ENCODE results near the gene R3HDM4. TPM values are rescaled to one million over a fixed set of nuclear protein-coding genes. Genes with fewer than 3 reads are reported as not detected.

Gene R3HDM4
- total and polyA plus RNA-seq, 2 donors (not counting 3 experiments of a cell fraction or from before 2014, with no cell fraction given) = 51.8 to 53.9 TPM

DNA sequence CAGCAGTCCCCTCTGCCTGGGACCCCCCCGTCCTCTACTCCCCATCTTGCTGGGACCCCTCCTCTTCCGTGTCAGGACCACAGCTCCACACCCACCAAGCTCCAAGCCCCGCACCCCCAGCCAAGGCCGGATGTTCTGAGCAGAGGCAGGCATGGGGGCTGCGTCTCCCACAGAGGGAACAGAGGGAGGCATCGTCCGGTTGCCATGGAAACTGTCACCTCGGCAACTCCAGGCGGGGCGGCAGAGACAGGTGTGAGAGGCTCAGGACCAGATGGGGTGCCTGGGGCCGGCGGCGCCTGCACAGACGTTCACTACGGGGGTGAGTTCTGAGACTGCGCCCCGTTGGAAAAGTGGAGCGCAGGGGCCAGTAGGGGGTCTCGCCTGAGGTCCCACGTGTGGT, 14.4 kb downstream of the R3HDM4 start:
- Histone ChIP-seq H3K9ac (replicated peaks; ENCODE audit: extremely low read depth, insufficient read depth, low read length) (no peak overlapping the region), H3K36me3 (ENCODE audit: control insufficient read depth in 2 of 2, extremely low read depth in 1 of 2, insufficient read depth in 2 of 2, low read length in 2 of 2) (peaks cover 0 to 11% of the 10 kb centered on the region in 2 experiments), H3K79me2 (ENCODE audit: control insufficient read depth, insufficient read depth, low read length) (no peaks in the 10 kb centered on the region), H2AFZ (ENCODE audit: low read depth, low read length) (no peak overlapping the region), H3K27me3 (ENCODE audit: control insufficient read depth in 2 of 2, insufficient read depth in 2 of 2, low read length in 2 of 2) (no peaks in the 10 kb centered on the region), H3K9me3 (replicated peaks; ENCODE audit: control insufficient read depth, insufficient read depth, low read length) (no peaks in the 10 kb centered on the region), H3K27ac (ENCODE audit: insufficient read depth, low read depth, low read length) (no peak overlapping the region), H3K9me1 (replicated peaks; ENCODE audit: control insufficient read depth, extremely low read depth, insufficient read depth, low read length) (no peaks in the 10 kb centered on the region), H3K4me3 (replicated peaks in 1 of 3; ENCODE audit: insufficient read depth in 1 of 3, low read depth in 1 of 3, low read length in 3 of 3) (no peak overlapping the region), H3K4me1 (ENCODE audit: control insufficient read depth, extremely low read depth, insufficient read depth, low read length) (no peaks in the 10 kb centered on the region), H4K20me1 (replicated peaks; ENCODE audit: control insufficient read depth, extremely low read depth, insufficient read depth, low read length) (no peaks in the 10 kb centered on the region), H3K4me2 (ENCODE audit: insufficient read depth, low read length) (no peak overlapping the region)
- intact Hi-C loops (cut with micrococcal nuclease) (no loop called here), dilution Hi-C loops (cut with MboI; ENCODE audit: extremely low pct_ligation_motif_present, low sequenced_read_pairs) (no loop called here)
- ChIA-PET CTCF (no interaction called here), POLR2A (no interaction called here)
- FAIRE-seq = no peak
- TF ChIP-seq FOS (IDR thresholded peaks at IDR 0.05; ENCODE audit: borderline replicate concordance, insufficient read depth, low read length) (no peak), POLR2AphosphoS5 (IDR thresholded peaks at IDR 0.05; ENCODE audit: insufficient read depth, low read depth, low read length) (no peak), MAX (IDR thresholded peaks at IDR 0.05; ENCODE audit: insufficient read depth, insufficient read length) (no peak), POLR2A (IDR thresholded peaks at IDR 0.05; ENCODE audit: low read depth, low read length) (no peak), EZH2 (IDR thresholded peaks at IDR 0.05; ENCODE audit: borderline replicate concordance, low read depth, low read length, severe bottlenecking) (no peak), GATA2 (IDR thresholded peaks at IDR 0.05; ENCODE audit: insufficient read depth, insufficient read length, low read depth, low read length) (no peak), JUN (IDR thresholded peaks at IDR 0.05; ENCODE audit: borderline replicate concordance, insufficient read depth, insufficient read length, low read depth) (no peak), MYC (IDR thresholded peaks at IDR 0.05; ENCODE audit: low read depth, low read length) (no peak)
- TF ChIP-seq, protein P1, sequence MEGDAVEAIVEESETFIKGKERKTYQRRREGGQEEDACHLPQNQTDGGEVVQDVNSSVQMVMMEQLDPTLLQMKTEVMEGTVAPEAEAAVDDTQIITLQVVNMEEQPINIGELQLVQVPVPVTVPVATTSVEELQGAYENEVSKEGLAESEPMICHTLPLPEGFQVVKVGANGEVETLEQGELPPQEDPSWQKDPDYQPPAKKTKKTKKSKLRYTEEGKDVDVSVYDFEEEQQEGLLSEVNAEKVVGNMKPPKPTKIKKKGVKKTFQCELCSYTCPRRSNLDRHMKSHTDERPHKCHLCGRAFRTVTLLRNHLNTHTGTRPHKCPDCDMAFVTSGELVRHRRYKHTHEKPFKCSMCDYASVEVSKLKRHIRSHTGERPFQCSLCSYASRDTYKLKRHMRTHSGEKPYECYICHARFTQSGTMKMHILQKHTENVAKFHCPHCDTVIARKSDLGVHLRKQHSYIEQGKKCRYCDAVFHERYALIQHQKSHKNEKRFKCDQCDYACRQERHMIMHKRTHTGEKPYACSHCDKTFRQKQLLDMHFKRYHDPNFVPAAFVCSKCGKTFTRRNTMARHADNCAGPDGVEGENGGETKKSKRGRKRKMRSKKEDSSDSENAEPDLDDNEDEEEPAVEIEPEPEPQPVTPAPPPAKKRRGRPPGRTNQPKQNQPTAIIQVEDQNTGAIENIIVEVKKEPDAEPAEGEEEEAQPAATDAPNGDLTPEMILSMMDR (IDR thresholded peaks at IDR 0.05; ENCODE audit: extremely low read depth in 1 of 2, insufficient read depth in 1 of 2, low read depth in 1 of 2, low read length in 2 of 2) = no peak
- no TSS peak for BruUV-seq (replicated peaks)
- DNase-seq (ENCODE audit: low read depth, low spot score) = no peak

Data from endothelial cell of umbilical vein (primary cell).